HT1080 (cell line): ENCODE results near the gene ANKRD13D. TPM values are rescaled to one million over a fixed set of nuclear protein-coding genes. Genes with fewer than 3 reads are reported as not detected.
"Not testable (repeated sequence)": the region's sequence is repeated elsewhere in the genome, so short reads cannot be mapped to it uniquely, and the experiment has no call there.

Experiments
- DNase-seq: peaks from one replicate; pipeline ENCODE4 v3.0.0-alpha.2; 2015; ENCODE audit warnings: low read depth
- polyA plus RNA-seq, 2 experiments: library from polyadenylated mRNA; depleted of rRNA; stranded (reverse); fragments of >200 nt; gene quantifications; 2 replicates each; pipeline ENCODE4 v1.2.3, GENCODE V29; 2015
- total RNA-seq: library from RNA; depleted of rRNA; stranded (reverse); fragments of >200 nt; shearing (Covaris generic); gene quantifications from 2 replicates; pipeline ENCODE4 v1.2.3, GENCODE V29; 2014; rRNA removed

Gene ANKRD13D
- total RNA-seq = 26.5 and 27.6 TPM in 2 replicates
- polyA plus RNA-seq (2015; cell fraction: cytosol; rRNA removed) = 16.5 and 19.1 TPM in 2 replicates
- 62.5 and 64.1 TPM in 2 replicates for polyA plus RNA-seq (2015; cell fraction: nucleus; rRNA removed)

GRCh38 chr11:67289226-67289650 is at the start of gene ANKRD13D:
Gene ANKRD13D (plus strand): TSS chr11:67289303. CDS start chr11:67289461, 158 bp downstream.
- no peak for DNase-seq

- peak; percentile 99 for DNase-seq
These were observed 49.1 kb upstream of the ANKRD13D start for GRCh38 chr11:67239783-67240575.

GRCh38 chr11:67240576-67241389 is 48.3 kb upstream of the ANKRD13D start:
- peak; percentile 73 for DNase-seq

- DNase-seq = no peak
These were observed 46.6 kb upstream of the ANKRD13D start for GRCh38 chr11:67242548-67242947.

GRCh38 chr11:67243051-67243450 is 46.1 kb upstream of the ANKRD13D start:
- no peak for DNase-seq

- no peak for DNase-seq
These were observed 44.1 kb upstream of the ANKRD13D start for GRCh38 chr11:67245046-67245445.

- no peak for DNase-seq
These were observed 41.1 kb upstream of the ANKRD13D start for GRCh38 chr11:67247946-67248550.

GRCh38 chr11:67248653-67249052 is 40.5 kb upstream of the ANKRD13D start:
- DNase-seq = no peak

- no peak for DNase-seq
These were observed 38.8 kb upstream of the ANKRD13D start for GRCh38 chr11:67250059-67251043.

GRCh38 chr11:67251841-67252240 is 37.3 kb upstream of the ANKRD13D start:
- no peak for DNase-seq

GRCh38 chr11:67252831-67253239 is 36.3 kb upstream of the ANKRD13D start:
- DNase-seq = peak; percentile 45

GRCh38 chr11:67253872-67254624 is 35.1 kb upstream of the ANKRD13D start:
- no peak for DNase-seq

GRCh38 chr11:67254798-67255197 is 34.3 kb upstream of the ANKRD13D start:
- no peak for DNase-seq

GRCh38 chr11:67255353-67255752 is 33.8 kb upstream of the ANKRD13D start:
- no peak for DNase-seq

GRCh38 chr11:67255864-67256263 is 33.2 kb upstream of the ANKRD13D start:
- DNase-seq = no peak

- no peak for DNase-seq
These were observed 32.5 kb upstream of the ANKRD13D start for GRCh38 chr11:67256477-67257135.

GRCh38 chr11:67260406-67260805 is 28.7 kb upstream of the ANKRD13D start:
- no peak for DNase-seq

- DNase-seq = not testable (repeated sequence)
These were observed 28.0 kb upstream of the ANKRD13D start for GRCh38 chr11:67260885-67261639.

GRCh38 chr11:67261640-67261945 is 27.5 kb upstream of the ANKRD13D start:
- DNase-seq = no peak
